ENCODE data around the gene PSMA6. TPM values are rescaled to one million over a fixed set of nuclear protein-coding genes. Genes with fewer than 3 reads are reported as not detected.

Gene PSMA6
- total and polyA plus RNA-seq, 2 of the 13 experiments (the other 11 are each of a cell fraction or from before 2014, with no cell fraction given), result 525 to 1,109 TPM

- no peak for TF ChIP-seq KLF9 (CRISPR knock-in tag; IDR thresholded peaks at IDR 0.05; ENCODE audit: low read depth)
- TF ChIP-seq RBM39 (IDR thresholded peaks at IDR 0.05; ENCODE audit: low read depth, low read length, poor library complexity, severe bottlenecking), result peak; percentile 24
- TF ChIP-seq IRF2 (CRISPR knock-in tag; IDR thresholded peaks at IDR 0.05), result peak; percentile 57
- TF ChIP-seq ZNF451 (CRISPR knock-in tag; IDR thresholded peaks at IDR 0.05), result no peak; the same call in 1 of the 2 replicates
- TF ChIP-seq, protein P1, sequence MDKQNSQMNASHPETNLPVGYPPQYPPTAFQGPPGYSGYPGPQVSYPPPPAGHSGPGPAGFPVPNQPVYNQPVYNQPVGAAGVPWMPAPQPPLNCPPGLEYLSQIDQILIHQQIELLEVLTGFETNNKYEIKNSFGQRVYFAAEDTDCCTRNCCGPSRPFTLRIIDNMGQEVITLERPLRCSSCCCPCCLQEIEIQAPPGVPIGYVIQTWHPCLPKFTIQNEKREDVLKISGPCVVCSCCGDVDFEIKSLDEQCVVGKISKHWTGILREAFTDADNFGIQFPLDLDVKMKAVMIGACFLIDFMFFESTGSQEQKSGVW (CRISPR knock-in tag; IDR thresholded peaks at IDR 0.05; ENCODE audit: borderline replicate concordance), result no peak
- no peak for TF ChIP-seq TERF1 (CRISPR knock-in tag; IDR thresholded peaks at IDR 0.05)
- TF ChIP-seq ELF4 (CRISPR knock-in tag; IDR thresholded peaks at IDR 0.05; ENCODE audit: borderline replicate concordance), result no peak
- TF ChIP-seq SP2 (CRISPR knock-in tag; IDR thresholded peaks at IDR 0.05), result no peak
- TF ChIP-seq ZMYM3 (CRISPR knock-in tag; IDR thresholded peaks at IDR 0.05), result peak; percentile 86
- TF ChIP-seq HDAC1 (CRISPR knock-in tag; IDR thresholded peaks at IDR 0.05), result no peak
- TF ChIP-seq ZFP41 (CRISPR knock-in tag; IDR thresholded peaks at IDR 0.05; ENCODE audit: borderline replicate concordance), result 0 out of 2 replicates have a peak, but pooled peaks have one; percentile 27
- no peak for TF ChIP-seq KDM5A (IDR thresholded peaks at IDR 0.05; ENCODE audit: borderline replicate concordance, low read length)
- TF ChIP-seq ZNF510 (CRISPR knock-in tag; IDR thresholded peaks at IDR 0.05; ENCODE audit: low read depth), result no peak
- no peak for TF ChIP-seq REXO4 (CRISPR knock-in tag; IDR thresholded peaks at IDR 0.05; ENCODE audit: borderline replicate concordance)
- no peak for TF ChIP-seq SNAI1 (CRISPR knock-in tag; IDR thresholded peaks at IDR 0.05; ENCODE audit: borderline replicate concordance)
- TF ChIP-seq ZNF335 (CRISPR knock-in tag; IDR thresholded peaks at IDR 0.05), result peak; percentile 72; the same call in 1 of the 2 replicates
- TF ChIP-seq YY1 (IDR thresholded peaks at IDR 0.05; ENCODE audit: insufficient read depth, insufficient replicate concordance, low read depth, low read length), result no peak
- TF ChIP-seq PTBP1 (IDR thresholded peaks at IDR 0.05; ENCODE audit: low read depth, low read length, poor library complexity, severe bottlenecking), result no peak
- TF ChIP-seq ZNF800 (CRISPR knock-in tag; IDR thresholded peaks at IDR 0.05), result 0 out of 2 replicates have a peak, but pooled peaks have one; percentile 40
- TF ChIP-seq ZNF260 (CRISPR knock-in tag; IDR thresholded peaks at IDR 0.05; ENCODE audit: borderline replicate concordance, low read depth), result no peak
- peak; percentile 85 for TF ChIP-seq ZNF883 (CRISPR knock-in tag; IDR thresholded peaks at IDR 0.05; ENCODE audit: not compliant biosample characterization)
- no peak for TF ChIP-seq THAP11 (CRISPR knock-in tag; IDR thresholded peaks at IDR 0.05)
- peak; percentile 59 for TF ChIP-seq POLR2AphosphoS5 (IDR thresholded peaks at IDR 0.05; ENCODE audit: low read depth, low read length)
- no peak for TF ChIP-seq ZNF501 (CRISPR knock-in tag; IDR thresholded peaks at IDR 0.05)
- TF ChIP-seq, protein P2, sequence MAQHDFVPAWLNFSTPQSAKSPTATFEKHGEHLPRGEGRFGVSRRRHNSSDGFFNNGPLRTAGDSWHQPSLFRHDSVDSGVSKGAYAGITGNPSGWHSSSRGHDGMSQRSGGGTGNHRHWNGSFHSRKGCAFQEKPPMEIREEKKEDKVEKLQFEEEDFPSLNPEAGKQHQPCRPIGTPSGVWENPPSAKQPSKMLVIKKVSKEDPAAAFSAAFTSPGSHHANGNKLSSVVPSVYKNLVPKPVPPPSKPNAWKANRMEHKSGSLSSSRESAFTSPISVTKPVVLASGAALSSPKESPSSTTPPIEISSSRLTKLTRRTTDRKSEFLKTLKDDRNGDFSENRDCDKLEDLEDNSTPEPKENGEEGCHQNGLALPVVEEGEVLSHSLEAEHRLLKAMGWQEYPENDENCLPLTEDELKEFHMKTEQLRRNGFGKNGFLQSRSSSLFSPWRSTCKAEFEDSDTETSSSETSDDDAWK (CRISPR knock-in tag; IDR thresholded peaks at IDR 0.05), result no peak
These were observed 49.7 kb downstream of the PSMA6 start (continued) for GRCh38 chr14:35341751-35342488.
